Measurements from ENCODE around the gene SNAP91.

SNAP91 gene

GRCh38 chr6:83539678-83540077 lies 169.2 kb downstream of the SNAP91 start:
- DNase-seq = no peak

GRCh38 chr6:83536647-83537589 lies 172.0 kb downstream of the SNAP91 start:
- no peak for DNase-seq

GRCh38 chr6:83536034-83536646 lies 172.8 kb downstream of the SNAP91 start:
- peak in 2 of 56 donors; percentile 1 to 17 for DNase-seq

DNA sequence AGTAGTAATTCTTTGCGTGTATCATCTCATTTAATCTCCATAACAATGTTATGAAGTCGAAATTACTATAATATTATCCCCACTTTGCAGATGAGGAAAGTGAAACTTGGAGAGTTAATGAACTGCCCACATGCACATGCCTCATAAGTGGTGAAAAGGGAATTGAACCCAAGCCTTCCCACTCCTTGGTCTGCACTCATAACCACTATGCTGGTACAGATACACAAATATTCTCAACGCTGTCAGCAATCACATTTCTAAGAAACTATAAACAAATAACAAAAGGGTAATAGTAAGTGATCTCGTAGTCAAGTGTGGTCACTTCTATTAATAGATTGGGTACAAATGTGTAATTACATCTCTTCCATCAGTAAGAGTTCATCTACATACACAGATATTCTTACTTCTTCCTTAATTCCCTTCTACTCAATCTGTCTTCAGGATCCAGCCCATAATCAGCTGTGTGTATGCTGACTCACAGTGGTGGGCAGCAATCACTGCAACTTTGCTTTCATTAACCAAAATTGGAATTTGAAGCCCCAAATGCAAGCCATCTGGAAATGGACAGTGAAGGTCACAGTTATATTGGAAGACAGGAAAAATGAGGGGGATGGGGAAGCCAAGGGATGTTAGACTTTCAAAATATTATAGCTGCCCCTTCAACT lies 190.0 kb downstream of the SNAP91 start:
- DNase-seq = peak in 1 of 56 donors; percentile 10

- DNase-seq = no peak
Observed at GRCh38 chr6:83517500-83517899, 191.4 kb downstream of the SNAP91 start.

DNA sequence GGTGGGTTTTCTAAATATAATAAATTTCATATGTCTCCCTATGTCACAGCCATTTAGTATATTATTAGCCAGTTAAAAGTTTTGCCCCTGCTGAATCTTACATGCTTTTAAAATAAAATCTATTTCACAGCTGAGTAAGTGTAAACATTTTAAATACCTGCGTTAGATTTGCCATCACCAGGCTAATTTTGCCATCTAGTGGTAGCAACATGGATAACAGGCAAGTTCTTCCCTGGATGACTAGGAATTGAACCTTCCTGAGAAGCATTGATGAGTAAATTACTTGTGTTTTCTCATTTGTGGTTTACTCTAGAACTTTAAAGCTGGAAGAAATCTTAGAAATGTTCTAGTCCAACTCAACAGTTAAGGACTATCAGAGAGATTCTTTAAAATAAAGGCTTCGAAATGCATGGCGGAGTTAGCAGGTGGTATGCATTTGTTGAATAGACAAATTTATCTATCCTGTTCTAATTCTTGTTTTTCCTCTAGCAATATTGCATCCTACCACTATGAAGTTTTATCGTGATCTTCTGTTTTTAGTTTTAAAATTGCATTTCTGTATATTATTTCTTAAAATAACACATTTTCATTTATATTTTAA lies 193.9 kb downstream of the SNAP91 start:
- peak in 14 of 56 donors; percentile 1 to 25 (median 6) for DNase-seq

GRCh38 chr6:83514466-83514865 lies 194.4 kb downstream of the SNAP91 start:
- DNase-seq = no peak

GRCh38 chr6:83511901-83512681 lies 196.8 kb downstream of the SNAP91 start, which contains the start of gene PRSS35:
Gene PRSS35 (plus strand): TSS chr6:83512534. CDS start chr6:83523442, 10,908 bp downstream.
- DNase-seq = peak in 49 of 56 donors; percentile 5 to 66 (median 33)

DNA sequence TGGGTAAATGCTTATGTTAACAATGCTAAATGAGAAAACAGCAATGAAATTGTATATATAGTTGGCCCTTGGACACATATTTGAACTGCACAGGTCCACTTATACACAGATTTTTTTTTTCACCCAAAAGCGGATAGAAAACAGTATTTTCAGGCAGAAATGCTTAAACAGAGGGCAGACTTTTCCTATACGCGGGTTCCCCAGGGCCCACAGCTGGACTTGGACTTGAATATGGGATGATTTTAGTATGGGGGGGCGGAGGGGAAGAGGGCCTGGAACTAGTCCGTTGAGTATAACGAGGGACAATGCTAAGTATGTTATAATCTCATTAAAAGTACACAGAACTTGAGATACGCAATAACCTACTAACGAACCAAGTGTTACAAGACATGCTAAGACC lies 197.6 kb downstream of the SNAP91 start:
- no peak for DNase-seq

DNA sequence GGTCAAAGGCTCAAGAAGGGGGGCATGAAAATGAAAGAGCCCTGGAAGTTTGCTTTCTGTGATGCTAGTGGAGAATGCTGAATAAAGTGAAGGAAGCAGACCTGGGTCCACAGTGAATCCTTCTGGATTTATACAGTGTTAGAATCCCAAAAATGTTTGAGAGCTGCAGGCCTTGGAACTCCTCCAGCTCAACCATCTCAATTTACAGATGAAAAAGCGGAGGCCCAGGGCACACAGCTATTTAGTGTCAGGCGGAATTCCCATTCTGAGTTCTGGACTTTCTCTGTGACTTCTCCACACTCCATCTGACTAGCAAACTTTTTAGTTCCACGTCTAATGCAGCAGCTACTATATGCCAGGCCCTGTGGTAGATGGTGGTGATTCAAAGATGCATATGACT lies 198.1 kb downstream of the SNAP91 start:
- no peak for DNase-seq

GRCh38 chr6:83509441-83509840 lies 199.5 kb downstream of the SNAP91 start:
- no peak for DNase-seq

- peak in 2 of 56 donors; percentile 1 to 5 for DNase-seq
Observed at GRCh38 chr6:83505356-83505755, 203.5 kb downstream of the SNAP91 start.
